Stimulated activated CD8-positive, alpha-beta memory T cell treated with anti-CD3 and anti-CD28 coated beads, Interleukin-12 subunit alpha, Interleukin-12 subunit beta, amount 100 ng/mL, for 24 hours (primary cell): ENCODE measurements around the gene TM9SF3.

Experiments
- DNase-seq: peaks from one replicate; pipeline ENCODE4 v3.0.0-alpha.2; 2020; ENCODE audit errors: extremely low read depth

Gene TM9SF3

DNA sequence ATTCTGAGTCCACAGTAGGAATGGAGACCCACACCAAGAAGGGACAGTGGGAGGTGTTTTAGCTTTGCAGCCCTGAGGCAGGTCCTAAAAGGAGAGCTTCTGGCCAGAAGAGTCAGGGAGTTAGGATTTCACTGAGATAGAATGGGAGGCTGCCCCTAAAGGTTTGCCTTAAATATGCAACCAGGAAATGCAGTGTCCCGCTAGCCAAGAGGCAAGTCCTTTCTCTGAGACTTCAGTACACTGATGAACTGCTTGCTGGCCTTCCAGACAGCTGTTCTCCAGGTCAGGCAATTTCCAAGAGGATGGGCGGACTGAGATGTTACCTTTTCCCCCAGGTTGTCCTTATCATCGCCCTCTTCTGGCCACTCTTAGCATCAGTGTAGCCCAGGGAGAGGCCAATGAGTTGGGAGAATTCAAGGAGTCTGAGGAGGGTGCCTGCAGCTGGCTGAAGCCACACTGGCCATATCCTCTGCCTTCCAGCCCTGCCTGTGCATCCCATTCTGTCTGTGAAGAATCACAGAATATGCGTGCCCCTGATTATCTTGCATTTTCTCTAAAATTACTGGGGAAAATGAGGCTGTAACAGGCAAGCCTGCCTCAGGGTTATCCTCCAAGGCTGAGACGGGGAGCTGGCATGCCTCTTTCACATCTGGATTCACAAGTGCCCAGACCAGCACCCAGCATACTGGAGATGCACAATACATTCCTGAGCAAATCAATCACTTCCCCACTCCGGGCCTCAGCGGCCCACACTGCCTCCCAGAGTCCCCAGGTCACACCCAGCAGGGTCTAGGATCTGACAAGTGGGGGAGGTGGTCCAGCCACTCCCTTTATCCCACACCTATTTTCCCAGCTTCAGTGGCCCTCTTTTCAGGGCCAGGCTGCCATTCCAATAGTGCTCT, 75.5 kb downstream of the TM9SF3 start:
- DNase-seq: no peak

DNA sequence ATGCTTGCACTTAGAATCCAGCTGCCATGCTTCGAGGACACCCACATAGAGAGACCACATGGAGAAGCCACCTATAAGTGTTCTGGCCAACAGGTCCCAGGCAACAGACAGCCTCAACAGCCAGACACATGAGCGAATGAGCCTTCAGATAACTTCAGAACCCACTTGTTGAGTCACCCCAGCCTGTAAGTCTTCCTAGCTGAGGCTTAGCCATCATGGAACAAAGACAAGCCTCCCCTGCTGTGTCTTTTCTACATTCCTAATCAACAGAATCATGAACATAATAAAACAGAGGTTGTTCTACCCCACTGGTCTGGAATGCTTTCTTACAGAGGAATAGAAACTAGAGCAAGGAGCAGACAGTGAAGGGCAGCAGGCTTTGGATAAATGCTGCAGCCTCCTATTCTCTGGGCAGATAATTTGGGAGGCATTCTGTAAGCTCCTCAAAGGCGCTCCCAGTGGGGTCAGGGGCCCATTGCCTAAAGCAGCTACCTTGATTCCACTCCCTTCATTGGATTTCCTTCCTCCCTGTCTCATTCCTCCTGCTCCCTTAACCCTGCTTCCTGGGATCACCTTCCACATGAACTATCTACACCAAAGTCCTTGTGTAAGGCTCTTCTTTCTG, 77.7 kb downstream of the TM9SF3 start:
- DNase-seq: no peak

DNA sequence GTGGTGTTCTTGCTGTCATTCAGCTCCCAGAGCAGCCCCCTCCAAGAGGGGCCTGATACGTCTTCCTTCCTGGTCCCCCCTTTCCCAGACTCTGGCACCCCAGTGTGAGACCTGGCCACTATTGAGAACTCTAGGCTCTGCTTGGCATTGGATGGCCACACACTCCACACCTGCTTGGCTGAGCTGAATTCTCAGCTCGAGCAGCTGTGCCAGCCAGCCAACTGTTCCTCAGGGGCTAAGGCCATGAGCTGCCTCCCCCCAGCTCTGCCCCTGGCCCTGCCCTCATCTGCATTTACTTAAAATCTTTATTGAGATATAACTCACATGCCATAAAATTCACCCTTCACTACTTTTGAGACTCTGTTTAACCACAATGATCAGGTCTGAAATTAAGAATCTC, 79.8 kb downstream of the TM9SF3 start:
- no peak for DNase-seq

DNA sequence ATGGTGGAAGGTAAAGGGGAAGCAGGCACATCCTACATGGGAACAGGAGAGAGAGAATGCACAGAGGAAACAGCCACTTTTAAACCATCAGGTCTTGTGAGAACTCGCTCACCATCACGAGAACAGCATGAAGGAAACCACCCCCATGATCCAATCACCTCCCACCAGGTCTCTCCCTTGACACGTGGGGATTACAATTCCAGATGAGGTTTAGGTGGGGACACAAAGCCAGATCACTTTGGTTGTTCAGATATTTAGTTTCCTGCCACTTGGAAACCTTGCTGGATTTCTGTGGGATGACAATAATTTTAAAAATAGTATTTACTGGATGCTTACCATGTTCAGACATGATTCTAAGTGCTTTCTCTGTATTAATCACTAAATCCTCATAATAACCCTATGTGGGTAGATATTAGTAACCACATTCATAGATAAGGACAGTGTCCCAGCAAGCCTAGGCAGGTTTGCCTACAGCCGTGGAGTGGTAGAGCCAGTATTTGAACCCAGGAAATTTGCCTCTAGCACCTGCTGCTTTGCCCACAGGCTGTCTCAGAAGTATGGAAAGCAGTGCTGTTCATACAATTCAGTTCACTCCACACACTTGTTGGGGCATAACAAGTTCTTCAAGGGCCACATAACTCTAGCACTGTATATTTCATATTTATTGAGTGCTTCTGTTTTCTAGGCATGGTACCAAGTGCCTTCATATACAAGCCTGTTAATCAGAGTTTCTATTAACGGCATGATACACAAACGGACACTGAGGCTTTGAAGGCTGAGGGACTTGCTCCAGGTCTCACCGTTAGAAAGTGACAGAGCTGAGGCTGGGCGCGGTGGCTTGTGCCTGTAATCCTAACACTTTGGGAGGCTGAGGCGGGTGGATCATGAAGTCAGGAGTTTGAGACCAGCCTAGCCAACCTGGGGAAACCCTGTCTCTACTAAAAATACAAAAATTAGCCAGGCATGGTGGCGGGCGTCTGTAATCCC, 81.4 kb downstream of the TM9SF3 start:
- DNase-seq: no peak

DNA sequence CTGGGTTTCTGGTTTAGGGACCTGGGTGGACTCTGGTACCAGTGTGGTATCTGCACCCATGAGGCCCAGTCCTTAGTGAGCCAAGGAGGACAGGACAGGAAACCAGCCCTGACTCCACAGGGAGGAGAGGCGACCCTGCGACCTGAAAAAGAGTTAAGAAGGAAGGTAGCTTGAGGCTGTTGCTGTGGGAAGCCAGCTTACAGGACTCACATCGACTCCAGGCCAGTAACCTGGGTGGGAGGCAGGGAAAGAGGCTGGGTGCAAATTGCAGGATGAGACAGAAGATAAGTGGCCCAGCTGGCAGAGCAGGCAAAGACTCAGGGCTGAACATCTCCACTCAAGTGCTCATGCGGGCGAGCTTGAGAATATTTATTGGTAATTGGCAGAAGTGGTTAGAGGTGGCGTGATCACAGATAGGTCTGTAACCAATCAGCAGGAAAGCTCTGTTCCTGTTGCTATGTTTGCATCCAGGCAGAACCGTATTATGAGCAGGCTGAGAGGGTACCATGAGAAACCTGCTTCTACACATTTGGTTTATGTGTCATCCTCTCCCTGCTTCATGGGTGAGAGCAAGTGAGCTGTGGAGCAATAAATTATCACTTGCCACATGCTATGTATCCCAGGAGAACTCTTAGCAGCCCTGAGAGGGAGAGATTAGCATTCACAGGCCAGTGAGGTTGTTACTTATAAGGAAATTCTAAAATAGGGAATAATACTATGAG, 84.1 kb downstream of the TM9SF3 start:
- DNase-seq: no peak

DNA sequence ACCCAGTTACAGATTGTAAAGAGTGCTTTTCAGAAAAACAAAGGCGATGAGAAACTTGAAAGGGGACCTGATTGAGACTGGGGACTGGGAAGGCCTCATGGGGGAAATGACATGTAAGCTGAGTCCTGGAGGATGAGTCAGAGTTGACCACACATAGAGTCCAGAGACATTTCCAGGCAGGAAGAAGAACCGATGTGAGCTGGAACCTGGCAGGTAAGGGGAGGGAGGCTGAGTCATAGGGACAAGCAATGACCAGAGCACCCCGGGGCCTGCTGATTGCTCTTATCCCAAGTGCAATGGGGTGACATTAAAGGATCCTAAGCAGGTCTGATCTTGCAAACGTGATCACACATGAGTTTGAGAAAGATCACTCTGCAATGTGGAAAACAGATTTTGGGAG, 84.8 kb downstream of the TM9SF3 start:
- DNase-seq: no peak

DNA sequence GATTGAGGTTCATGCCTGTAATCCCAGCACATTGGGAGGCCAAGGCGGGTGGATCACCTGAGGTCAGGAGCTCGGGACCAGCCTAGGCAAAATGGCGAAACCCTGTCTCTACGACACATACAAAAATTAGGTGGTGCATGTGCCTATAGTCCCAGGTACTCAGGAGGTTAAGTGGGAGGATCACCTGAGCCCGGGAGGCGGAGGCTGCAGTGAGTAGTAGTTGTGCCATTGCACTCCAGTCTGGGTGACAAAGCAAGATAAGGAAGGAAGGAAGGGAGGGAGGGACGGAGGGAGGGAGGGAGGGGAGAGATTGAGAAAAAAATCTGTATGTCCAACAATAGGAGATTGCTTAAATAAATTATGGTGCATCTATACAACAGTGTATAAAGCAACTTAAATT, 86.3 kb downstream of the TM9SF3 start:
- no peak for DNase-seq

DNA sequence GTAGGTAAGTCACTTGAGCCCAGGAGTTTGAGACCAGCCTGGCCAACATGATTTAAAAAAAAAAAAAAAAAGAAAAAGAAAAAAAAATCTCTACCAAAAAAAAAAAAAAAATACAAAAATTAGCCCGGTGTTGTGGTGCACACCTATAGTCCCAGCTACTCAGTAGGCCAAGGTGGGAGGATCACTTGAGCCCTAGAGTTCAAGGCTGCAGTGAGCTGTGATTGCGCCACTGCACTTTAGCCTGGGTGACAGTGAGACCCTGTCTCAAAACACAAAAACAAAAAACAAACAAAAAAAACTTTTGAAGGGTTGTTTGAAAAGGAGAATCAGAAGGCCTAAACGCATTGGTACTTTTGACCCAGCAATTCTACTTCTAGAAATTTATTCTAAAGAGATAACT, 86.8 kb downstream of the TM9SF3 start:
- DNase-seq: no peak

DNA sequence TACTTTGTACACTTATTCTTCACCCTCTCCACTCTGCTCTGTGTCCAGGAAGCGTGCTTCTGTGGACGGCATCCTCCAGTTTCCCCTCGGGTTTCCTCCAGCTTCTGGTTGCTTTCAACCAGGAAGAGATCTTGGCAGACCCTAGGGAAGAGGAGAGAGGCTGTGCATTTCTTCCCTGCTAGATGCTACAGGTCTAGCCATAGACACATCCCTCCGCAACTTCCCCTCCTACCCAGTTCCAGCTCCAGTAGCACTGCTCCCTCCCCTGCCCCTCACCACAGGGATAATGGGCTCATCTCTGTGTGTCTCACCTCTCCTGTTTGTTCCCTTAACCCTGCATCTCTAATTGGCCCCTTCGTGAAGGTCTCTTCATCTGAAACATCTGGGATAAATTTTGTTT, 89.4 kb downstream of the TM9SF3 start:
- DNase-seq: no peak

DNA sequence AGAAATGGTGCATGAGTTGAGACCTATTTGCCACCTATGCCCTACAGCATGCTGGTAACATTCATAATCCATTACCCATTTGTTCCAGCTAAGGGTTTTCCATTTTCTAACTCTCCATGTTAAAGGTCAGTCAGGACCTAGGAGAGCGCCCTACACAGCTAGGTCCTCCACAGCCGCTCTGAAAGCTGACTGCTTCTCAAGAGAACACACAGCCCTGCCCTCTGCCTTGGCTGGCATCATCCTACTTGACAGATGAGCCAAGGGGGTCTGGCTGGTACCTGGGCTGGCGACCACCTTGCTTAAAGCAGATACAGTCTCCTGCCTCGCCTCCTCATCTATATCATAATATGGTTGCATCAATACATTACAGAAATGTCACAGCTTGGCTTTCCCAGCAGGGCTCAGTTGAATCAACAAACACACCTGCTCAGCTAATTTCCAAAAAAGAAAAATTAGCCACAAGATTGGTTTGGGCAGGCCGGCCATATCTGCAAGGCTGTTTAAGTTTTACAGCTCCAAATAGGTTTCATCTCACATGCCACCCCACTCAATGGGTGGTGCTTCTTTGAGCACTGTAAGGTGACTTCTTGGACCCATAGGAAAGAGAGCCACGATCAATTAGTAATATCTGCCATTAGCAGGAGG, 90.4 kb downstream of the TM9SF3 start:
- no peak for DNase-seq

DNA sequence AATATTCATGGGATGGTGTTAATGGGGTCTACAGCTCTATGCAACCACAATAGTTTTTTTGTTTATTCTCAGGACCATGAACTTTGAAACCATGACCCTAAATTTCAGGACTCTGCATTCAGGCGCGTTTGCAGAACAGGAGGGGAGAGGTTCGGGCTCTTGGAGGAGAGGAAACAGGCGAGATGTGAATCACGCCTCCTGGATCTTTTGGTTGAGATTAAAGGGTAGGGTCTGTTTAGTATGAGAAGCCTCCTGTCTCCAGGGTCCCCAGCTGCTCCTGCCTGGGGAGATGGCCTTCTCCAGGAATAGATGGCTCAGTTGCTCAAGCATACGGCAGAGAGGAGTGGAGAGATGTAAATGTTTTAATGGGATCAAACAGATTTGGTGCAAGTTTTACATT, 91.3 kb downstream of the TM9SF3 start:
- DNase-seq: no peak

DNA sequence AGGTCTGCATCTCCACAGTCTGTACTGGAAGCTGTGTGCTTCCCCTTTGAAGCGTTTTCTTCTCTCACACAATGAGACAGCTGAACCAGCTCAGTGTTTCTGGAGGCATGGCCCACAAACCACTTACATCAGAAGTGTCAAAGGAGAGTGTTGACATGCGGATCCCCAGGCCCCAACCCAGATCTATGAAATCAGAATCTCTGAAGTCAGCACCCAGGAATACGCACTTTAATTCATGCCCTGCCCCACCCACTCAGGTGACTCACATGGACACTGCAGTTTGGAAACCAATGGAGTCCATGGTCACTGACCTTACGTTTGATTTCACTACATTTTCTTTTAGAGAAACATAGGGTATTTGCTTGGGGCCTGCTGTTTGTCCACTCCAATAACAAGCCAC, 92.1 kb downstream of the TM9SF3 start:
- DNase-seq: no peak

DNA sequence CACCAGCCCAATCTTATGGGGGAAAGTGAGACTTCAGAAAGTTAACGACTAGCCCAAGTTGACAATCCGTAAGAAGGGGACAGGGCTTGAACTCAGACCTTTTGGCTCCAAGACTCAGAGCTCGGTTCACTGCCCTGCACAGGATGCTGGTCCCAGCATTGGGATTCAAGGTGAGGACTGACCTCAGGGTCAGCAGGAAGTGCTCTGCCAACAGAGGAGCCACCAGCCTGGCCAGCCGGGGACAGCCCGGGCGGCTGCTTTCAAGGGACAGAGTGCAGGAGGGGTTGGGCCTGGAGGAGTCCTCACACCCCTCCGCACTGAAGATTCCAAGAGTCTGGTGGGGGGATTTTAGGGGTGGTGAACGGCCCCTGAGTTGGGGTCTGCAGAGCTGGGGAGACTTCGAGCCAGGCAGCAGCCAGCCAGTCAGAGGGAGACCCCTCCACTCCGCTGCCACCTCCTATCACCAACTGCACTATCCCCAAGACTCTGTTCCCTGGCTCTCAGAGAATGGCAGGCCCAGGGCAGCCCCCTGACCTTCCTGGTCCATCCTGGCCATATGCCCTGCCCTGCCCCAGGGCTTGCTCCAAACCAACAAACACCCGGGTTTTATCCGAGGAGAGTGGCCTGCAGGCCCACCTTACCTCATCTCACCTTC, 92.8 kb downstream of the TM9SF3 start:
- DNase-seq: no peak

DNA sequence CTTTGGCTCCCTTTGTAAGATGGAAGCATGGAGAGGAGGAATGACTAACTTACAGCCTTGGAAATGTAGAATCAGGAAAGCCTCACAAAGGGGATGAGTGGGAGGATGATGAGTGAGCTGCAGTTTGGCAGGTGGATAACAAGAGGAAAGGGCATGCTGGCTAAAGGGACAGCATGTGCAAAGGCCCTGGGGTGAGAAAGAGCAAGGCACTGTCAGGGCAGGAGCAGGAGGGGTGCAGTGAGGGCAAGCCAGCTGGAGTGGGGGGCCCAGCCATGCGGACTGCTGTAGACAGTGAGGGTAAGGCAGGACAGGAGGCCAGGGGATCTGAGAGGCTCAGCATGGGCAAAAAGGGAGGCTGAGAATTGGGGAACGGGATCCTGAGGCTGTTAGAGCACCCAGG, 93.6 kb downstream of the TM9SF3 start:
- DNase-seq: no peak

DNA sequence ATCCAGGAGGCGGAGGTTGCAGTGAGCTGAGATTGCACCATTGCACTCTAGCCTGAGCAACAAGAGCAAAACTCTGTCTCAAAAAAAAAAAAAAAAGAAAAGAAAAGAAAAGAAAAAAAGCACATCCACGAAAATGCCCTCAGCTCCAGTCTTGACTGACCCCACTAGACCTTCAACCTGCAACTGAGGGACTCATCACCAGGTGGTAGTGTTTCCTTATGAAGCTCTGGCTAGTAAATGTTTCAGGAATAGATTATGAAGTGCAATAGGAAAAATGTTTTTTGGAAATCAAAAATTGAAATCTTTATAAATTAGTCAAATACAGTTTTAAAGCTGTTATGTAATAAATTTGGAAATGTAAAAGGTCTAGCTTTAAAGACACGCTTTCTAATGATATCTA, 95.5 kb downstream of the TM9SF3 start:
- no peak for DNase-seq

DNA sequence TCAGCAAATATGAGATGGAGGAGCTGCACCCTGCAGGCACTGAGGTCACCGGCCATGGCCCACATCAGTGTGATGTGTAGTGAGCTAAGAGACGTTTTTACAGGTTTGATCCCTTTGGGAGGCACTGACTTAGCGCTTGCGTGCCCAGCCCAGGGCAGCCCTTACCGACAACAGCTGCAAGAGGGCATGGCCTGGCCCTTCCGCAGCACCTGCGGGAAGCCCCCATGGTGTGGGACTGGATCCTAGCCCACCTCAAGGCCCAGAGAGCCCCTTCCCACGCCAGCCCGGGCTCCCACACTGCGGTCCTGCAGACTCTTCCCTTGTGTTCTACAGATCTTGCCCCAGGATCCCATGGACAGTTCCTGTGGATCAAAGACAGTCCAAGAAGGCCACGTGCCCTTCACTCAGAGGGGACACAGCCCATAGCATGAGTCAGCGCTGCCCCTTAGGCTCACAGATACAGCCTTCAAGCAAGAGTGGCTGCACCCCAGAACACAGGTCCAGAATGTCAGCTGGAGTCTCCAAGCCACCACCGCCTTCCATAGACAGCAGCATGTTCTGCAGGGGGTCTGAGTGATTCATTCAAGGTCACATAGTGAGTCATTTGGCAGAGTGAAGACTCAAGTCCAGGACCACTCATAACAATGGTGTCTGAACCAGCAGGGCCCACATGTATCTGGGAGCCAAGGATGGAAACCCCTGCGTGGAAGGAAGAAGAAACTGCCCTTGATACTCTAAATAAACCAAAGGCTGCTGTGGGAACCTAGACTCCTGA, 98.5 kb downstream of the TM9SF3 start:
- DNase-seq: no peak

DNA sequence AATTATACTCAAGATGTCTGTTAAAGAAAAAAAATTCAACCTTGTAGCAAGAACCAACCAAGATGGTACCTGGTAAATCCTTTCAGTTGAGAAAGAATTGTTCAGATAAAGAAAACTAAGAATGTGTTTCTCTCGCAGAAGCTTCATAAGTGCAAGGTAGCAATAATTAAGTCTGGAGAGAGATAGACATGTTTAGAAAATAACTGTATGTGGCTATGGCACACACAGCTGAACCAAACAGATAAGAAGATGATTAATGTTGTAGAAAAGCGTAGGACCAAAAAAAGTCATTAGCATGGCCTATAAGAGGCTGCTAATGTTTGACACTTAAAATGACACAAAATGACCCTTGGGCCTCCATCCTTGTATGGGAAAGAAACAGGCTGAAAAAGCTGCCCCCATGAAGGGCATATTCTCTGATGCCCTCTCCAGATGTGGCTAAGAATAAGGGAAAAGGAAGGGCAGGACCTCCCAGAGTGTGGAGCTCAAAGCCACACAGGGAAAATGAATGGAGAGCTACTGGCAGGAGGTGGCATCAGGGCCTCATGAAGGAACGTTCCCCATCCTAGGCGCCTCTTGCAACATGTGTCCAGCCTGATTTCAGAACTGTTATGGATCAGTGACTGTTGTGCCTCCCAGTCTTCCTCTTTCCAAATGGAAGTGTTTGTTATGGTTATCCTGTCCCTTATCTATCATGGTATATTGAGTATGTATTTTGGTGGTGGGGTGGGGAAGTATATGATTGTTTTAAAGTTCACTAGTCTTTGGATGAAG, 103.8 kb downstream of the TM9SF3 start:
- no peak for DNase-seq

DNA sequence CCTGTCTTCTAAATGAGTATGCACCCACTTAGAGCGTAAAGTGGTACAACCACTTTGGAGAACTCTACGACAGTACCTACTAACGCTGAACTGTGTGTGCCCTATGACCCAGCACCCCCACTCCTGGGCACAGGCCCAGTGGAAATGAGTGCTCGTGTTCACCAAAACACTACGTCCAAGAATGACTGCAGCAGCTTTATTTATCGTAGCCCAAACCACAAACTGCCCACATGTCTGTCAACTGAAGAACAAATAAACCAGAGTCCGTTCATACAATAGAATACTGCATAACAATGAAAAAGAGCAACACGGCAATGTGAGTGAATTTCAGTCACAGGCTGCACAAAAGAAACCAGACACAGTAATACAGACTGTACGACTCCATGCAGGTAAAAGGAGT, 108.5 kb downstream of the TM9SF3 start:
- DNase-seq: no peak

DNA sequence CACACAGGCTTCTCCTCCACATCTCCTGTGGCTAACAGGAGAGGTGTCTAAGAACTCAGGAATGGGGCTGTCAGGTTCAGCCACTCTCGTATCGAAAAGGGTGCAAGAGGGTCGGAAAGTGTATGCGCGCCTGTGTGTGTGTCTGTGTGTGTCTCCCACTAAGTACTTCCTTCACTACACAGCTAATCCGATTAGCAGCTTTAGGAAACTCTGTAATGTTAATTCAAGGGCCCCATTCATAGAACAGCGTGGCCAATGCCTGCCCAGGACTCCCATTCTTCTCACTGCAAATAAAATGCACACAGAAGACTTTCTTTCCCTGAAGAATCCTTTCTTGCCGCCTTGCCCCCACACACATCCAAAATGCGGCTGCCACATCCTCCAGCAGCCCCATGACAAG, 112.9 kb downstream of the TM9SF3 start:
- DNase-seq: no peak
